ENCODE measurements around the gene ARID1B.

The ARID1B gene

DNA sequence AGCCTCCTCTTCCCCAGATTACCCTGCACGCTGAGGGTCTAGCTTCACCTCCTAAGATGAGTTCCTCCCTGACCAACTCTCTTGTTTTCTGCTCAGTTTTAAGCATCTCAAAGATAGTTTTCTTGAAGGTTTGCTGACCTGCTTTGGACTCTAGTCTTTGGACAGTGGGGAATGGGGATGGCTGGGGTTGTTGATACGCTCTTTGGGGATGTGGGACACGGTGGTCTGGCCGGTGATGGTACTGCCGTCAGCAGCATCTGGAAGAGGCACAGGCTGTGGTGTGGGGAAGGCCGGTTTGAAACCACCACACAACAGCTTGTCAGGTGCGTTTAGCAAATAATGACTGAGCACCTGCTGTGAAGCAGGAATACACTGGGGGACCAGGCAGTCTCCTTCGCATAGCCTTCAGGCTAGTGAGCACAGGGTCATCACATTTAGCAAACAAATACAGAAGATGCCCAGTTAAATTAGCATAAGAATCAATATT is 452.0 kb downstream of the ARID1B start:
- CTCF ChIA-PET = interaction anchor here (1.1 to 1.9 kb wide), 4 partner anchors 13 to 38 kb away, joined by 3 to 7 read pairs (median 4); no protein-coding TSS in a partner anchor
- DNase-seq (ENCODE audit: extremely low spot score) = no peak
- TF ChIP-seq, protein P1, sequence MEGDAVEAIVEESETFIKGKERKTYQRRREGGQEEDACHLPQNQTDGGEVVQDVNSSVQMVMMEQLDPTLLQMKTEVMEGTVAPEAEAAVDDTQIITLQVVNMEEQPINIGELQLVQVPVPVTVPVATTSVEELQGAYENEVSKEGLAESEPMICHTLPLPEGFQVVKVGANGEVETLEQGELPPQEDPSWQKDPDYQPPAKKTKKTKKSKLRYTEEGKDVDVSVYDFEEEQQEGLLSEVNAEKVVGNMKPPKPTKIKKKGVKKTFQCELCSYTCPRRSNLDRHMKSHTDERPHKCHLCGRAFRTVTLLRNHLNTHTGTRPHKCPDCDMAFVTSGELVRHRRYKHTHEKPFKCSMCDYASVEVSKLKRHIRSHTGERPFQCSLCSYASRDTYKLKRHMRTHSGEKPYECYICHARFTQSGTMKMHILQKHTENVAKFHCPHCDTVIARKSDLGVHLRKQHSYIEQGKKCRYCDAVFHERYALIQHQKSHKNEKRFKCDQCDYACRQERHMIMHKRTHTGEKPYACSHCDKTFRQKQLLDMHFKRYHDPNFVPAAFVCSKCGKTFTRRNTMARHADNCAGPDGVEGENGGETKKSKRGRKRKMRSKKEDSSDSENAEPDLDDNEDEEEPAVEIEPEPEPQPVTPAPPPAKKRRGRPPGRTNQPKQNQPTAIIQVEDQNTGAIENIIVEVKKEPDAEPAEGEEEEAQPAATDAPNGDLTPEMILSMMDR (IDR thresholded peaks at IDR 0.05; ENCODE audit: control extremely low read depth, extremely low read depth, low read depth, missing control alignments) = no peak
- POLR2A ChIA-PET = no interaction called here

- ChIA-PET CTCF (interaction anchor here (1.1 to 1.9 kb wide), 2 partner anchors 14 to 18 kb away, joined by 3 to 7 read pairs; no protein-coding TSS in a partner anchor), POLR2A (no interaction called here)
- no peak for DNase-seq (ENCODE audit: extremely low spot score)
- TF ChIP-seq, protein P1 (IDR thresholded peaks at IDR 0.05; ENCODE audit: control extremely low read depth, extremely low read depth, low read depth, missing control alignments) = no peak
Measured at GRCh38 chr6:157229713-157230112, 452.5 kb downstream of the ARID1B start.

GRCh38 chr6:157230910-157231309 is 453.7 kb downstream of the ARID1B start:
- no peak for DNase-seq (ENCODE audit: extremely low spot score)
- ChIA-PET CTCF (no interaction called here), POLR2A (no interaction called here)
- TF ChIP-seq, protein P1 (IDR thresholded peaks at IDR 0.05; ENCODE audit: control extremely low read depth, extremely low read depth, low read depth, missing control alignments) = no peak

DNA sequence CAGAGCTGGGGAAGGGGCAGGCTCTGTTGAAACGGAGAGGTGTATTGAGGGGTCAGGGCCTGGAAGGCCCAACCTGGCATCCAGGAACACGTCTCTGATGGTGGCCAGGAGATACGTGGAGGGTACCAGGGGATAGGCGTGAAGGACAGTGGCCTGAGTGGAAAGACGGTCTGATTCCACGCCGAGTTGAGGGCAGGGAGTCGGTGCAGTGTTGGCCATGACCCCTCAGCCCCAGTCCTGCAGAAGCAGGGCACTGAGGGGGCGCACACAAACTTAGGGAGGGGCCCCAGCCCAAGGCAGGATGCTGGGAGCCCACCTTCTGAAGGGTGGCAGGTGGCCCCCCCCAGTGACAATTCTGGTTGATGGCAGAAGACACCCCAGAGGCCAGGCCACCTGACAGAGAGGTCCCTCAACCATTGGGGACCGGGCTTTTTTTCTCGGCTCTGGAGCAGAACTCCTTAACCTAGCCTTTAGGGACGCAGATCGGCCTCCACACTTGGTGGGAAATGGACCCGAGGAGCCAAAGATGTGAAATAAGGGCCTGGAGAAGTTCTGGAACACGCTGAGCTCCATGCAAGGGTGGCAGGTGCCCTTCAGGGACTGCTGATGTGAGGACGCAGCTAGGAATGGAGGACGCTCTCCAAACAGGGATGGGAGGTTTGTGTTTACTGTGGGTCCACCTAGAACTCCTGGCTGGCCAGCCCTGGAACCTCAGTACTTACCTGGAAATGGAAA is 455.1 kb downstream of the ARID1B start:
- DNase-seq (ENCODE audit: extremely low spot score) = no peak
- TF ChIP-seq, protein P1 (IDR thresholded peaks at IDR 0.05; ENCODE audit: control extremely low read depth, extremely low read depth, low read depth, missing control alignments) = no peak
- POLR2A ChIA-PET = no interaction called here
- CTCF ChIA-PET = no interaction called here

GRCh38 chr6:157233156-157233555 is 456.0 kb downstream of the ARID1B start:
- ChIA-PET CTCF (interaction anchor here (1.1 kb wide), 1 partner anchor 41 kb away, joined by 3 read pairs; no protein-coding TSS in a partner anchor), POLR2A (no interaction called here)
- TF ChIP-seq, protein P1 (IDR thresholded peaks at IDR 0.05; ENCODE audit: control extremely low read depth, extremely low read depth, low read depth, missing control alignments) = no peak
- DNase-seq (ENCODE audit: extremely low spot score) = no peak

DNA sequence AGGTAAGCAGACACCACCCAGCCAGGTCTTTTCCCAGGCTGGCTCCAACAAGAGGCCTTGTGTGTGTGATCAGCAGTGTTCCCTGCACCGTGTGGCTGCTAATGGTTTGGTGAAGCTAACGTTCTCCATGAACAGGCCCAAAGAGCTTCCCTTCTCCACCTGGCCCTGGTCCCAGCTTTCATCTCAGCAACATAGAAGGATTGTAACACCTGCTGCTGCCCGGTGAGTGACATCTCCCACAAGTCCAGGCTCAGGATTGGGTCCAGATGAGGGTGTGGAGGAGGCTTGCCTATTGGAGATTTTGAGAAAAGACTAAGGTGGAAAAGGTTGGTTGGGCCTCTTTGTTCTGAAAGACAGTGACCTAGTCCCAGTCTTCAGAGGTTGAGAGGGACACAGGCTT is 456.5 kb downstream of the ARID1B start:
- TF ChIP-seq, protein P1 (IDR thresholded peaks at IDR 0.05; ENCODE audit: control extremely low read depth, extremely low read depth, low read depth, missing control alignments) = no peak
- ChIA-PET POLR2A (no interaction called here), CTCF (interaction anchor here (1.1 kb wide), 1 partner anchor 41 kb away, joined by 3 read pairs; no protein-coding TSS in a partner anchor)
- no peak for DNase-seq (ENCODE audit: extremely low spot score)

Measured in GM10248 (cell line).